Measurements from ENCODE around the gene SLC27A4.

Gene SLC27A4

GRCh38 chr9:128390150-128390812 is 50.0 kb downstream of the SLC27A4 start:
- ChIA-PET CTCF (no interaction called here), POLR2A (interaction anchor here (0.6 to 1.7 kb wide), 3 partner anchors 19 to 413 kb away, joined by 3 to 8 read pairs (median 3); partner anchors contain the start of gene URM1)
- peaks cover 0 to 49% of the 10 kb centered on the region in 2 experiments; a peak in 1 of 3 replicates for H3K36me3 ChIP-seq (ENCODE audit: control insufficient read depth in 2 of 2, insufficient read depth in 1 of 2, low read length in 2 of 2)
- no peak overlapping the region for H3K4me3 ChIP-seq (ENCODE audit: low read depth, low read length)
- no peak overlapping the region for H3K27ac ChIP-seq (ENCODE audit: extremely low read depth, low read depth, low read length)
- H3K4me1 ChIP-seq (ENCODE audit: control insufficient read depth, insufficient read depth, low read length): no peaks in the 10 kb centered on the region
- no peaks in the 10 kb centered on the region for H3K9me3 ChIP-seq (ENCODE audit: control insufficient read depth, insufficient read depth, low read depth, low read length)
- TF ChIP-seq ZNF169 (tag by site-specific recombination; IDR thresholded peaks at IDR 0.05): no peak
- TF ChIP-seq ZNF658 (tag by site-specific recombination; IDR thresholded peaks at IDR 0.05): no peak
- TF ChIP-seq TRIM28 (IDR thresholded peaks at IDR 0.05; ENCODE audit: borderline replicate concordance, low read length): no peak
- no peak for TF ChIP-seq ZNF148 (tag by site-specific recombination; IDR thresholded peaks at IDR 0.05; ENCODE audit: borderline replicate concordance)
- no peak for TF ChIP-seq ZNF518A (tag by site-specific recombination; conservative IDR thresholded peaks at IDR 0.05; ENCODE audit: low read depth)
- TF ChIP-seq IKZF3 (tag by site-specific recombination; IDR thresholded peaks at IDR 0.05): no peak
- TF ChIP-seq ZNF514 (tag by site-specific recombination; IDR thresholded peaks at IDR 0.05): no peak
- TF ChIP-seq ZNF202 (tag by site-specific recombination; IDR thresholded peaks at IDR 0.05; ENCODE audit: borderline replicate concordance): no peak
- TF ChIP-seq ZNF211 (tag by site-specific recombination; IDR thresholded peaks at IDR 0.05; ENCODE audit: low read depth): no peak
- no peak for TF ChIP-seq ZNF596 (tag by site-specific recombination; IDR thresholded peaks at IDR 0.05)
- TF ChIP-seq GFI1B (tag by site-specific recombination; IDR thresholded peaks at IDR 0.05): no peak
- TF ChIP-seq ZBTB8A (tag by site-specific recombination; IDR thresholded peaks at IDR 0.05): no peak
- no peak for TF ChIP-seq ZNF10 (tag by site-specific recombination; IDR thresholded peaks at IDR 0.05)
- TF ChIP-seq ZNF560 (tag by site-specific recombination; IDR thresholded peaks at IDR 0.05; ENCODE audit: borderline replicate concordance): no peak
- no peak for TF ChIP-seq PATZ1 (tag by site-specific recombination; IDR thresholded peaks at IDR 0.05)
- TF ChIP-seq ZNF629 (tag by site-specific recombination; IDR thresholded peaks at IDR 0.05): no peak
- no peak for TF ChIP-seq ZFP3 (tag by site-specific recombination; IDR thresholded peaks at IDR 0.05; ENCODE audit: low read depth)
- no peak for TF ChIP-seq TCF7L2 (IDR thresholded peaks at IDR 0.05; ENCODE audit: borderline replicate concordance, low read depth, low read length)
- no peak for TF ChIP-seq ZNF214 (tag by site-specific recombination; IDR thresholded peaks at IDR 0.05; ENCODE audit: borderline replicate concordance)

All from HEK293 (cell line).